K562 (cell line): ENCODE measurements around the gene FHIT. TPM values are rescaled to one million over a fixed set of nuclear protein-coding genes. Genes with fewer than 3 reads are reported as not detected.

ENCODE experiments used
- ATAC-seq: fragments of 200-7000 bp; cut with Tn5 transposase; 3 replicates; pipeline ENCODE4 v1.9.1; 2020; ENCODE audit warnings: moderate library complexity
- BruUV-seq: library from RNA; stranded (reverse); fragments of 400-500 nt; replicated peaks from 2 replicates; lab custom pipeline; 2021; lab: Mats Ljungman, UMichigan
- CTCF ChIA-PET: fragments of 300-600 bp; formaldehyde crosslinking; extraction: SDS; loops from one replicate; lab custom pipeline; 2021; ENCODE audit warnings: low intra/inter-chr PET ratio; lab: Yijun Ruan, JAX
- POLR2A ChIA-PET: fragments of 300-600, 350-650 bp; sonication (Branson Sonifier 250); formaldehyde crosslinking; extraction: SDS; loops from one replicate; lab custom pipeline; 2021; ENCODE audit warnings: antibody characterized with exemption, inconsistent platforms; lab: Yijun Ruan, JAX
- DNase-seq, 4 experiments: peaks; one replicate each; pipeline versions ENCODE4 v3.0.0 to v3.0.0-alpha.2; 2011 to 2018; ENCODE audit warnings: low spot score in 3 of 4, mixed read lengths in 3 of 4; ENCODE audit errors: extremely low read depth in 1 of 4
- FAIRE-seq: peaks from 2 replicates; lab custom pipeline; 2011; peaks lifted over from hg19 to GRCh38; lab: Jason Lieb, UNC
- H2AFZ ChIP-seq: 2 replicates; pipeline ENCODE4 v1.6.0; 2011; ENCODE audit warnings: low read depth, low read length, control low read depth, inconsistent platforms
- H3K27ac ChIP-seq: fragments of 200-600 bp; 3 replicates; pipeline ENCODE4 v1.8.0; 2011; ENCODE audit warnings: low read depth, mild to moderate bottlenecking, control low read depth, inconsistent platforms, low read length, moderate library complexity, mixed read lengths; ENCODE audit errors: extremely low read depth
- H3K27me3 ChIP-seq, 2 experiments: fragments of 300-600 bp in 1 of 2; 2 replicates in 1 of 2; 3 replicates in 1 of 2; pipeline versions ENCODE4 v1.6.0 to v1.8.0; 2011; ENCODE audit warnings: inconsistent platforms in 2 of 2, low read length in 2 of 2, mild to moderate bottlenecking in 1 of 2, mixed read lengths in 1 of 2, moderate library complexity in 1 of 2; ENCODE audit not compliant: control insufficient read depth in 2 of 2, insufficient read depth in 2 of 2
- H3K36me3 ChIP-seq: fragments of 300-600 bp; 3 replicates; pipeline ENCODE4 v1.8.0; 2011; ENCODE audit warnings: mild to moderate bottlenecking, low read length, inconsistent platforms; ENCODE audit not compliant: control insufficient read depth, insufficient read depth
- H3K4me1 ChIP-seq, 2 experiments: fragments of 200-600 bp in 1 of 2; replicated peaks in 1 of 2; 2 replicates in 1 of 2; 3 replicates in 1 of 2; pipeline versions ENCODE4 v1.5.1 to v1.8.0; 2011; ENCODE audit warnings: inconsistent platforms in 2 of 2, low read length in 2 of 2, mild to moderate bottlenecking in 1 of 2, mixed read lengths in 1 of 2, moderate library complexity in 1 of 2; ENCODE audit not compliant: control insufficient read depth in 2 of 2, insufficient read depth in 2 of 2
- H3K4me2 ChIP-seq: 2 replicates; pipeline ENCODE4 v1.6.1; 2011; ENCODE audit warnings: low read length, control low read depth, inconsistent platforms, mixed read lengths; ENCODE audit not compliant: insufficient read depth
- H3K4me3 ChIP-seq: fragments of 200-600 bp; sonication (generic), shearing (Covaris generic); 2 replicates; pipeline ENCODE4 v1.5.1; 2016; ENCODE audit warnings: control low read depth, inconsistent platforms
- H3K79me2 ChIP-seq: fragments of 200-600 bp; 3 replicates; pipeline ENCODE4 v1.8.0; 2011; ENCODE audit warnings: low read length, inconsistent platforms; ENCODE audit not compliant: control insufficient read depth, insufficient read depth
- H3K9ac ChIP-seq, 2 experiments: 2 replicates each; pipeline versions ENCODE4 v1.6.0 to v1.6.1; 2011; ENCODE audit warnings: low read depth in 2 of 2, low read length in 2 of 2, control low read depth in 1 of 2, inconsistent platforms in 1 of 2, mild to moderate bottlenecking in 1 of 2, mixed read lengths in 1 of 2; ENCODE audit not compliant: insufficient read depth in 1 of 2
- H3K9me1 ChIP-seq: one replicate; pipeline ENCODE4 v1.6.0; 2011; ENCODE audit warnings: inconsistent platforms, mild to moderate bottlenecking, low read length, moderate library complexity; ENCODE audit not compliant: control insufficient read depth, insufficient read depth
- H3K9me3 ChIP-seq: replicated peaks from 2 replicates; pipeline ENCODE4 v1.5.1; 2011; ENCODE audit warnings: low read depth, low read length, inconsistent platforms; ENCODE audit not compliant: control insufficient read depth, insufficient read depth
- H4K20me1 ChIP-seq: replicated peaks from 2 replicates; pipeline ENCODE4 v1.6.1; 2011; ENCODE audit warnings: low read length, inconsistent platforms, mixed read lengths; ENCODE audit not compliant: control insufficient read depth, insufficient read depth
- EHMT2 ChIP-seq: fragments of 450-650 bp; IDR thresholded peaks from 2 replicates; pipeline ENCODE4 v1.6.1; 2018; ENCODE audit warnings: antibody characterized with exemption
- ELF2 ChIP-seq: fragments of 250-450 bp; sonication (Bioruptor Pico); IDR thresholded peaks from 2 replicates; pipeline ENCODE4 v1.5.0; 2021; ENCODE audit warnings: mild to moderate bottlenecking
- MNT ChIP-seq, 2 experiments: fragments of 450-650 bp; conservative IDR thresholded peaks; 2 replicates each; pipeline ENCODE4 v1.6.1; 2017; ENCODE audit warnings: mild to moderate bottlenecking in 2 of 2, moderate library complexity in 2 of 2
- PHB2 ChIP-seq: fragments of 450-650 bp; IDR thresholded peaks from 2 replicates; pipeline ENCODE4 v1.6.1; 2017; ENCODE audit warnings: low read depth
- ZBTB5 ChIP-seq: fragments of 450-650 bp; IDR thresholded peaks from 2 replicates; pipeline ENCODE4 v1.6.1; 2017; ENCODE audit warnings: antibody characterized with exemption
- in situ Hi-C: fragments of 300-500 bp; cut with MboI; formaldehyde crosslinking; loops from 4 replicates; pipeline ENCODE4 v1.15.0; 2018; ENCODE audit warnings: inconsistent platforms, mixed read lengths
- intact Hi-C: fragments of 100-400 bp; cut with micrococcal nuclease; formaldehyde crosslinking; loops from 2 replicates; pipeline ENCODE4 v1.14.2; 2022
- polyA plus RNA-seq, 8 experiments: library from polyadenylated mRNA; depleted of rRNA in 4 of 8; stranded (reverse) in 5 of 8; unstranded in 3 of 8; fragments of >200 nt; fragmentation: Nextera tagmentation in 2 of 8; fragmentation: Illumina TruSeq in 1 of 8; extraction: Ambion mirVana in 2 of 8; extraction: Trizol in 1 of 8; gene quantifications; 2 replicates each; pipeline versions ENCODE4 v1.2.1 to v1.2.3, GENCODE V29; 2011 to 2014; ENCODE audit warnings: inconsistent platforms in 1 of 8, missing spikeins in 1 of 8
- total RNA-seq, 7 experiments: library from RNA; depleted of rRNA in 6 of 7; stranded (reverse); fragments of >200 nt in 6 of 7; fragmentation: Illumina TruSeq in 2 of 7; extraction: Trizol in 2 of 7; gene quantifications; 2 replicates each; pipeline versions ENCODE4 v1.2.1 to v1.2.3, GENCODE V29; 2011 to 2021; ENCODE audit warnings: low replicate concordance in 1 of 7

The FHIT gene
- total and polyA plus RNA-seq, 9 of the 15 experiments (the other 6 are each of a cell fraction or from before 2014, with no cell fraction given): 1.7 to 9.1 (median 4.3) TPM

DNA sequence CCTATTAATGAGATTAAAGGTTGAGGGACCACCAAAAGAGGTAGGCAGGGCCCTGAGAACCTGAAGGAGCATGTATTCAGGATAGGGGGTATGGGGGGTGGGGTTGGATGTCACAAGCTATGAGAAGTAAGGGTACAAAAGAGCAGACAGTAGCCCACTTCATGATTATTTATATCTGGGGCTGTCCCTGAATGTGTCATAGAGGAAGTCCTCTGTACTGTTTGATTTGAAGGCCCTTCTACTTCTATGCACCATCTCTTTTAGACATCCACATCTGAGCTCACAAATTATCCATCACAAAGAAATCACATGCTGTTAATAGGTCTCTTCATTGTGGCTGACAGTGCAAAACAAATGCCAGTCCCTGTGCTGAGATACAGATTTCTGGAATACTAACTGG is 68.6 kb downstream of the FHIT start:
- no peak for TF ChIP-seq ELF2 (CRISPR knock-in tag)
- no peak for TF ChIP-seq ZBTB5
- TF ChIP-seq PHB2: no peak
- TF ChIP-seq EHMT2: no peak
- TF ChIP-seq MNT (conservative IDR thresholded peaks at IDR 0.05): no peak
- ATAC-seq: no peak
- no TSS peak for BruUV-seq

More for the DNA sequence above, 68.6 kb downstream of the FHIT start:
- H3K4me2 ChIP-seq: no peak overlapping the region
- DNase-seq (no peak), FAIRE-seq (no peak)
- H3K4me3 ChIP-seq: no peak overlapping the region
- H2AFZ ChIP-seq: no peak overlapping the region
- CTCF ChIA-PET: no interaction called here
- no peaks in the 10 kb centered on the region for H3K4me1 ChIP-seq
- intact Hi-C loops: no loop called here
- no peak overlapping the region for H3K27ac ChIP-seq
- no peaks in the 10 kb centered on the region for H3K27me3 ChIP-seq
- H3K36me3 ChIP-seq: no peaks in the 10 kb centered on the region
- H3K9ac ChIP-seq: no peak overlapping the region
- H4K20me1 ChIP-seq: no peaks in the 10 kb centered on the region
- H3K9me1 ChIP-seq: no peaks in the 10 kb centered on the region
- H3K79me2 ChIP-seq: no peaks in the 10 kb centered on the region; the same call in 2 of the 3 replicates
- POLR2A ChIA-PET: no interaction called here
- in situ Hi-C loops: no loop called here
- H3K9me3 ChIP-seq: no peaks in the 10 kb centered on the region
